ENCODE results near the gene ITFG1. TPM values are rescaled to one million over a fixed set of nuclear protein-coding genes. Genes with fewer than 3 reads are reported as not detected.

Gene ITFG1
- total and polyA plus RNA-seq, 2 of the 13 experiments (the other 11 are each of a cell fraction or from before 2014, with no cell fraction given) = 74.5 to 150 TPM

DNA sequence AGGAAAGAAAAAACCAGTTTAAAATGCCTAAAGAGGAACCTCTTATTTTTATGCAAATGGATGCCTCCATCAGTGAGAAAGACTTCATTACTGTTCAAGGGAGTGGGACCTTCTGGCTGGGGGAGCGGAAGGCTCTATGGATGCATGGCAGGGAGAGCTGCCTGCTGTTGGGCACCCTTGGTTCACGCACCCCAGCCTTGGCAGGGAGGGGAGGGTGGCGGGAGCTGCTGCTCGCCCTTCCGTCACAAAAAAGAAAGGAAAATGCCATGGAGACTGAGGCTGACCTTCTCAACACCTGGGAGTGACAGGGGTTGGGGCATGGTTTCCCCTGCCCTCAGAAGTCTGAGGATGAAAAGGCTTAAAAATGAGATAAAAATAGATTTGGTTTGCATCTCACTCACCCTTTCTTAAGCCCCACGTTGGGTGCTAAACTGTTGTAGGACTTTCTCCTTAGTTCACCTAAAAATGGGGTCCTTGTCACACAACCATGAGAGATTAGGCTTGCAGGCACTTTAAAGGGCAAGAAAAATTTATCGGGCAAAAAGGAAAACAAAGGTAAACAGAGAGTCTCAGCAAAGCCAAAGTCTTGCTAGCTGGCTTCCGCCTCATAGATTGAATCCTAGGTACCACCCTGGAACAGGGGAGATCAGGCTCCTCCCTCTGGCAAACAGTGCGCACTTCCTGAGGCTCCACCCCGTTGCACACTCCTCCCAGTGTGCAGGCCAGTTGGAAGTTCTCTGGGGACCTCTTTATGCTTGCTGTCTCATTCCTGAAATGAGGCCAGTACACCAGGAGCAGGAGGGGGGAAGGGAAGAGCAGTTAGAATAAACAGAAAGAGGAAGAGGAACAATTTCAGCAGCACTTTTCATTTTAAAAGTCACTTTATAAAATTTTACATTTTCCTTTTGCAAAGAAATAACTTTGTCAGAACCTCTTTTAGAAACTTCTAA lies 31.8 kb upstream of the ITFG1 start (continued):
- TF ChIP-seq, protein P1, sequence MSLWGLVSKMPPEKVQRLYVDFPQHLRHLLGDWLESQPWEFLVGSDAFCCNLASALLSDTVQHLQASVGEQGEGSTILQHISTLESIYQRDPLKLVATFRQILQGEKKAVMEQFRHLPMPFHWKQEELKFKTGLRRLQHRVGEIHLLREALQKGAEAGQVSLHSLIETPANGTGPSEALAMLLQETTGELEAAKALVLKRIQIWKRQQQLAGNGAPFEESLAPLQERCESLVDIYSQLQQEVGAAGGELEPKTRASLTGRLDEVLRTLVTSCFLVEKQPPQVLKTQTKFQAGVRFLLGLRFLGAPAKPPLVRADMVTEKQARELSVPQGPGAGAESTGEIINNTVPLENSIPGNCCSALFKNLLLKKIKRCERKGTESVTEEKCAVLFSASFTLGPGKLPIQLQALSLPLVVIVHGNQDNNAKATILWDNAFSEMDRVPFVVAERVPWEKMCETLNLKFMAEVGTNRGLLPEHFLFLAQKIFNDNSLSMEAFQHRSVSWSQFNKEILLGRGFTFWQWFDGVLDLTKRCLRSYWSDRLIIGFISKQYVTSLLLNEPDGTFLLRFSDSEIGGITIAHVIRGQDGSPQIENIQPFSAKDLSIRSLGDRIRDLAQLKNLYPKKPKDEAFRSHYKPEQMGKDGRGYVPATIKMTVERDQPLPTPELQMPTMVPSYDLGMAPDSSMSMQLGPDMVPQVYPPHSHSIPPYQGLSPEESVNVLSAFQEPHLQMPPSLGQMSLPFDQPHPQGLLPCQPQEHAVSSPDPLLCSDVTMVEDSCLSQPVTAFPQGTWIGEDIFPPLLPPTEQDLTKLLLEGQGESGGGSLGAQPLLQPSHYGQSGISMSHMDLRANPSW (CRISPR knock-in tag; IDR thresholded peaks at IDR 0.05; ENCODE audit: borderline replicate concordance) = 0 out of 2 replicates have a peak, but pooled peaks have one; percentile 35
- TF ChIP-seq PPARG (CRISPR knock-in tag; conservative IDR thresholded peaks at IDR 0.05) = peak; percentile 30; the same call in 1 of the 2 replicates
- TF ChIP-seq NCOA2 (CRISPR knock-in tag; IDR thresholded peaks at IDR 0.05) = peak; percentile 40; the same call in 1 of the 2 replicates
- TF ChIP-seq, protein P2, sequence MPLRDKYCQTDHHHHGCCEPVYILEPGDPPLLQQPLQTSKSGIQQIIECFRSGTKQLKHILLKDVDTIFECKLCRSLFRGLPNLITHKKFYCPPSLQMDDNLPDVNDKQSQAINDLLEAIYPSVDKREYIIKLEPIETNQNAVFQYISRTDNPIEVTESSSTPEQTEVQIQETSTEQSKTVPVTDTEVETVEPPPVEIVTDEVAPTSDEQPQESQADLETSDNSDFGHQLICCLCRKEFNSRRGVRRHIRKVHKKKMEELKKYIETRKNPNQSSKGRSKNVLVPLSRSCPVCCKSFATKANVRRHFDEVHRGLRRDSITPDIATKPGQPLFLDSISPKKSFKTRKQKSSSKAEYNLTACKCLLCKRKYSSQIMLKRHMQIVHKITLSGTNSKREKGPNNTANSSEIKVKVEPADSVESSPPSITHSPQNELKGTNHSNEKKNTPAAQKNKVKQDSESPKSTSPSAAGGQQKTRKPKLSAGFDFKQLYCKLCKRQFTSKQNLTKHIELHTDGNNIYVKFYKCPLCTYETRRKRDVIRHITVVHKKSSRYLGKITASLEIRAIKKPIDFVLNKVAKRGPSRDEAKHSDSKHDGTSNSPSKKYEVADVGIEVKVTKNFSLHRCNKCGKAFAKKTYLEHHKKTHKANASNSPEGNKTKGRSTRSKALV (CRISPR knock-in tag; IDR thresholded peaks at IDR 0.05) = no peak
- TF ChIP-seq HOXA3 (CRISPR knock-in tag; IDR thresholded peaks at IDR 0.05) = peak; percentile 54; the same call in 1 of the 2 replicates
- TF ChIP-seq, protein P3, sequence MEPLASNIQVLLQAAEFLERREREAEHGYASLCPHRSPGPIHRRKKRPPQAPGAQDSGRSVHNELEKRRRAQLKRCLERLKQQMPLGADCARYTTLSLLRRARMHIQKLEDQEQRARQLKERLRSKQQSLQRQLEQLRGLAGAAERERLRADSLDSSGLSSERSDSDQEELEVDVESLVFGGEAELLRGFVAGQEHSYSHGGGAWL (CRISPR knock-in tag; IDR thresholded peaks at IDR 0.05) = no peak
- TF ChIP-seq KLF11 (CRISPR knock-in tag; IDR thresholded peaks at IDR 0.05) = no peak
- TF ChIP-seq PRMT3 (CRISPR knock-in tag; IDR thresholded peaks at IDR 0.05; ENCODE audit: borderline replicate concordance, low read depth) = no peak
- TF ChIP-seq, protein P4, sequence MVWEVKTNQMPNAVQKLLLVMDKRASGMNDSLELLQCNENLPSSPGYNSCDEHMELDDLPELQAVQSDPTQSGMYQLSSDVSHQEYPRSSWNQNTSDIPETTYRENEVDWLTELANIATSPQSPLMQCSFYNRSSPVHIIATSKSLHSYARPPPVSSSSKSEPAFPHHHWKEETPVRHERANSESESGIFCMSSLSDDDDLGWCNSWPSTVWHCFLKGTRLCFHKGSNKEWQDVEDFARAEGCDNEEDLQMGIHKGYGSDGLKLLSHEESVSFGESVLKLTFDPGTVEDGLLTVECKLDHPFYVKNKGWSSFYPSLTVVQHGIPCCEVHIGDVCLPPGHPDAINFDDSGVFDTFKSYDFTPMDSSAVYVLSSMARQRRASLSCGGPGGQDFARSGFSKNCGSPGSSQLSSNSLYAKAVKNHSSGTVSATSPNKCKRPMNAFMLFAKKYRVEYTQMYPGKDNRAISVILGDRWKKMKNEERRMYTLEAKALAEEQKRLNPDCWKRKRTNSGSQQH (CRISPR knock-in tag; IDR thresholded peaks at IDR 0.05; ENCODE audit: low read depth) = 0 out of 2 replicates have a peak, but pooled peaks have one; percentile 71
- no peak for TF ChIP-seq ZNF747 (CRISPR knock-in tag; IDR thresholded peaks at IDR 0.05; ENCODE audit: borderline replicate concordance)
- TF ChIP-seq MBNL3 (CRISPR knock-in tag; conservative IDR thresholded peaks at IDR 0.05) = no peak
- TF ChIP-seq SSRP1 (CRISPR knock-in tag; IDR thresholded peaks at IDR 0.05) = peak; percentile 78; the same call in 1 of the 2 replicates
- no peak for TF ChIP-seq TMF1 (CRISPR knock-in tag; IDR thresholded peaks at IDR 0.05; ENCODE audit: low read depth)
- TF ChIP-seq, protein P5, sequence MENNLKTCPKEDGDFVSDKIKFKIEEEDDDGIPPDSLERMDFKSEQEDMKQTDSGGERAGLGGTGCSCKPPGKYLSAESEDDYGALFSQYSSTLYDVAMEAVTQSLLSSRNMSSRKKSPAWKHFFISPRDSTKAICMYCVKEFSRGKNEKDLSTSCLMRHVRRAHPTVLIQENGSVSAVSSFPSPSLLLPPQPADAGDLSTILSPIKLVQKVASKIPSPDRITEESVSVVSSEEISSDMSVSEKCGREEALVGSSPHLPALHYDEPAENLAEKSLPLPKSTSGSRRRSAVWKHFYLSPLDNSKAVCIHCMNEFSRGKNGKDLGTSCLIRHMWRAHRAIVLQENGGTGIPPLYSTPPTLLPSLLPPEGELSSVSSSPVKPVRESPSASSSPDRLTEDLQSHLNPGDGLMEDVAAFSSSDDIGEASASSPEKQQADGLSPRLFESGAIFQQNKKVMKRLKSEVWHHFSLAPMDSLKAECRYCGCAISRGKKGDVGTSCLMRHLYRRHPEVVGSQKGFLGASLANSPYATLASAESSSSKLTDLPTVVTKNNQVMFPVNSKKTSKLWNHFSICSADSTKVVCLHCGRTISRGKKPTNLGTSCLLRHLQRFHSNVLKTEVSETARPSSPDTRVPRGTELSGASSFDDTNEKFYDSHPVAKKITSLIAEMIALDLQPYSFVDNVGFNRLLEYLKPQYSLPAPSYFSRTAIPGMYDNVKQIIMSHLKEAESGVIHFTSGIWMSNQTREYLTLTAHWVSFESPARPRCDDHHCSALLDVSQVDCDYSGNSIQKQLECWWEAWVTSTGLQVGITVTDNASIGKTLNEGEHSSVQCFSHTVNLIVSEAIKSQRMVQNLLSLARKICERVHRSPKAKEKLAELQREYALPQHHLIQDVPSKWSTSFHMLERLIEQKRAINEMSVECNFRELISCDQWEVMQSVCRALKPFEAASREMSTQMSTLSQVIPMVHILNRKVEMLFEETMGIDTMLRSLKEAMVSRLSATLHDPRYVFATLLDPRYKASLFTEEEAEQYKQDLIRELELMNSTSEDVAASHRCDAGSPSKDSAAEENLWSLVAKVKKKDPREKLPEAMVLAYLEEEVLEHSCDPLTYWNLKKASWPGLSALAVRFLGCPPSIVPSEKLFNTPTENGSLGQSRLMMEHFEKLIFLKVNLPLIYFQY (CRISPR knock-in tag; IDR thresholded peaks at IDR 0.05; ENCODE audit: borderline replicate concordance) = no peak; the same call in 1 of the 2 replicates
- TF ChIP-seq HOXA7 (CRISPR knock-in tag; IDR thresholded peaks at IDR 0.05) = no peak

All from HepG2 (cell line).